IMR-90 (cell line): Measurements from ENCODE around the gene SWAP70. TPM values are rescaled to one million over a fixed set of nuclear protein-coding genes. Genes with fewer than 3 reads are reported as not detected.

Experiments used
- ATAC-seq: fragments of 200-7000 bp; cut with Tn5 transposase; 2 replicates; pipeline ENCODE4 v1.9.1; 2020; ENCODE audit warnings: low read depth, mild to moderate bottlenecking, moderate library complexity
- BruUV-seq: library from RNA; stranded (reverse); fragments of 400-500 nt; replicated peaks from 2 replicates; lab custom pipeline; 2021; lab: Mats Ljungman, UMichigan
- CTCF ChIA-PET: fragments of 300-600 bp; formaldehyde crosslinking; extraction: SDS; loops from one replicate; lab custom pipeline; 2021; ENCODE audit warnings: antibody characterized with exemption; lab: Yijun Ruan, JAX
- POLR2A ChIA-PET: fragments of 300-600 bp; sonication (Branson Sonifier 250); formaldehyde crosslinking; loops from one replicate; lab custom pipeline; 2022; ENCODE audit warnings: antibody characterized with exemption; ENCODE audit not compliant: unreplicated experiment; lab: Charles Lee
- DNase-seq: peaks from one replicate; pipeline ENCODE4 v3.0.0; 2013
- H2AFZ ChIP-seq: replicated peaks from 2 replicates; pipeline ENCODE3; 2013; ENCODE audit warnings: low read length, mild to moderate bottlenecking; ENCODE audit not compliant: poor library complexity
- H2AK5ac ChIP-seq: 2 replicates; pipeline ENCODE4 v1.6.1; 2013; ENCODE audit warnings: low read depth, low read length, inconsistent platforms
- H2AK9ac ChIP-seq: replicated peaks from 2 replicates; pipeline ENCODE3; 2013; ENCODE audit warnings: mild to moderate bottlenecking, low read depth, low read length, moderate library complexity; ENCODE audit not compliant: poor library complexity
- H2BK120ac ChIP-seq: 2 replicates; pipeline ENCODE4 v1.6.1; 2013; ENCODE audit warnings: low read depth, low read length, inconsistent platforms
- H2BK15ac ChIP-seq: 3 replicates; pipeline ENCODE4 v1.6.1; 2013; ENCODE audit warnings: low read depth, low read length, inconsistent platforms
- H2BK20ac ChIP-seq: 2 replicates; pipeline ENCODE4 v1.6.1; 2013; ENCODE audit warnings: low read depth, mild to moderate bottlenecking, inconsistent platforms, low read length, moderate library complexity
- H2BK5ac ChIP-seq: 2 replicates; pipeline ENCODE4 v1.6.1; 2013; ENCODE audit warnings: mild to moderate bottlenecking, low read depth, low read length, inconsistent platforms; ENCODE audit not compliant: poor library complexity, severe bottlenecking
- H3K14ac ChIP-seq: replicated peaks from 2 replicates; pipeline ENCODE4 v1.6.1; 2013; ENCODE audit warnings: low read depth, low read length, inconsistent platforms
- H3K18ac ChIP-seq: 2 replicates; pipeline ENCODE4 v1.6.1; 2013; ENCODE audit warnings: low read depth, low read length, control low read depth
- H3K23ac ChIP-seq: 2 replicates; pipeline ENCODE4 v1.6.1; 2013; ENCODE audit warnings: low read depth, low read length, inconsistent platforms
- H3K27ac ChIP-seq: 2 replicates; pipeline ENCODE4 v1.5.1; 2013; ENCODE audit warnings: mild to moderate bottlenecking, control low read depth, low read length; ENCODE audit not compliant: insufficient read depth
- H3K27me3 ChIP-seq: 2 replicates; pipeline ENCODE4 v1.6.1; 2013; ENCODE audit warnings: low read length; ENCODE audit not compliant: control insufficient read depth, insufficient read depth
- H3K36me3 ChIP-seq: 2 replicates; pipeline ENCODE4 v1.6.1; 2013; ENCODE audit warnings: low read length, mixed read lengths; ENCODE audit not compliant: control insufficient read depth, insufficient read depth
- H3K4ac ChIP-seq: 2 replicates; pipeline ENCODE4 v1.6.1; 2013; ENCODE audit warnings: low read depth, low read length, inconsistent platforms
- H3K4me1 ChIP-seq: 2 replicates; pipeline ENCODE4 v1.6.1; 2013; ENCODE audit warnings: low read length, mixed read lengths; ENCODE audit not compliant: control insufficient read depth, insufficient read depth
- H3K4me2 ChIP-seq: 2 replicates; pipeline ENCODE4 v1.6.1; 2013; ENCODE audit warnings: low read depth, mild to moderate bottlenecking, control low read depth, low read length, moderate library complexity
- H3K4me3 ChIP-seq: 2 replicates; pipeline ENCODE4 v1.5.1; 2013; ENCODE audit warnings: low read depth, mild to moderate bottlenecking, control low read depth, low read length, moderate library complexity; ENCODE audit not compliant: insufficient read depth
- H3K56ac ChIP-seq: 2 replicates; pipeline ENCODE4 v1.6.1; 2013; ENCODE audit warnings: low read length, inconsistent platforms; ENCODE audit not compliant: insufficient read depth; ENCODE audit errors: extremely low read depth
- H3K79me1 ChIP-seq, 2 experiments: 2 replicates each; pipeline ENCODE4 v1.6.1; 2013; ENCODE audit warnings: low read length in 2 of 2, inconsistent platforms in 1 of 2, low read depth in 1 of 2
- H3K9ac ChIP-seq: 2 replicates; pipeline ENCODE4 v1.6.1; 2013; ENCODE audit warnings: low read depth, low read length, control low read depth
- H3K9me1 ChIP-seq: 2 replicates; pipeline ENCODE4 v1.6.1; 2013; ENCODE audit warnings: low read length, inconsistent platforms; ENCODE audit not compliant: insufficient read depth
- H3K9me3 ChIP-seq: 2 replicates; pipeline ENCODE4 v1.6.1; 2013; ENCODE audit warnings: low read length; ENCODE audit not compliant: control insufficient read depth, insufficient read depth
- H4K20me1 ChIP-seq: 2 replicates; pipeline ENCODE4 v1.6.1; 2013; ENCODE audit warnings: low read length, inconsistent platforms; ENCODE audit not compliant: insufficient read depth
- H4K5ac ChIP-seq: 2 replicates; pipeline ENCODE4 v1.6.1; 2013; ENCODE audit warnings: mild to moderate bottlenecking, low read depth, low read length, control low read depth
- H4K8ac ChIP-seq, 2 experiments: 2 replicates each; pipeline ENCODE4 v1.6.1; 2013; ENCODE audit warnings: low read depth in 2 of 2, low read length in 2 of 2, control low read depth in 1 of 2, inconsistent platforms in 1 of 2
- H4K91ac ChIP-seq: 2 replicates; pipeline ENCODE4 v1.6.1; 2013; ENCODE audit warnings: low read depth, low read length, inconsistent platforms; ENCODE audit not compliant: insufficient read depth
- BHLHE40 ChIP-seq: fragments of 150-350 bp; IDR thresholded peaks from 2 replicates; pipeline ENCODE4 v1.6.1; 2016; ENCODE audit warnings: mild to moderate bottlenecking, low read depth, low read length
- CEBPB ChIP-seq: IDR thresholded peaks from 2 replicates; pipeline ENCODE4 v1.6.1; 2012; ENCODE audit warnings: low read depth, low read length, improper control_type of control experiment
- CHD1 ChIP-seq: IDR thresholded peaks from 2 replicates; pipeline ENCODE4 v1.6.1; 2012; ENCODE audit warnings: low read depth, low read length, improper control_type of control experiment
- FOS ChIP-seq: fragments of 150-350 bp; IDR thresholded peaks from 2 replicates; pipeline ENCODE4 v1.6.1; 2016; ENCODE audit warnings: low read depth, low read length
- MAFK ChIP-seq: IDR thresholded peaks from 2 replicates; pipeline ENCODE4 v1.6.1; 2012; ENCODE audit warnings: low read depth, low read length, improper control_type of control experiment
- MAZ ChIP-seq: IDR thresholded peaks from 2 replicates; pipeline ENCODE4 v1.6.1; 2012; ENCODE audit warnings: low read depth, mild to moderate bottlenecking, low read length, improper control_type of control experiment, moderate library complexity, borderline replicate concordance
- MXI1 ChIP-seq: IDR thresholded peaks from 2 replicates; pipeline ENCODE4 v1.6.1; 2012; ENCODE audit warnings: low read depth, mild to moderate bottlenecking, low read length, moderate library complexity, borderline replicate concordance
- NFE2L2 ChIP-seq: fragments of 150-350 bp; IDR thresholded peaks from 2 replicates; pipeline ENCODE4 v1.6.1; 2016; ENCODE audit warnings: low read depth, mild to moderate bottlenecking, low read length
- POLR2A ChIP-seq: IDR thresholded peaks from 2 replicates; pipeline ENCODE4 v1.6.1; 2012; ENCODE audit warnings: mild to moderate bottlenecking, low read depth, low read length
- RAD21 ChIP-seq: IDR thresholded peaks from 2 replicates; pipeline ENCODE4 v1.6.1; 2012; ENCODE audit warnings: low read length, improper control_type of control experiment
- RCOR1 ChIP-seq: IDR thresholded peaks from 2 replicates; pipeline ENCODE4 v1.6.1; 2012; ENCODE audit warnings: mild to moderate bottlenecking, low read length, improper control_type of control experiment; ENCODE audit not compliant: insufficient replicate concordance
- RFX5 ChIP-seq: IDR thresholded peaks from 2 replicates; pipeline ENCODE4 v1.8.0; 2012; ENCODE audit warnings: low read depth, mild to moderate bottlenecking, low read length, moderate library complexity
- SMC3 ChIP-seq: fragments of 150-350 bp; IDR thresholded peaks from 2 replicates; pipeline ENCODE4 v1.6.1; 2016; ENCODE audit warnings: low read depth, mild to moderate bottlenecking, antibody characterized with exemption, low read length, moderate library complexity
- WGBS, 2 experiments: methylation state at CpG; one replicate each; pipeline versions ENCODE4 v1.1.5 to v1.1.7; 2013; ENCODE audit warnings: missing lambda C conversion rate in 2 of 2; ENCODE audit not compliant: insufficient read length in 1 of 2; ENCODE audit errors: extremely low coverage in 2 of 2; 5-methylcytosine and 5-hydroxymethylcytosine counted together
- dilution Hi-C: fragments of 300-500 bp; cut with HindIII; formaldehyde crosslinking; loops from one replicate; pipeline ENCODE4 v1.14.3; 2018; ENCODE audit warnings: low sequenced_read_pairs; ENCODE audit not compliant: unreplicated experiment
- in situ Hi-C: fragments of 300-500 bp; cut with MboI; formaldehyde crosslinking; loops from 3 replicates; pipeline ENCODE4 v1.14.3; 2019; ENCODE audit warnings: low sequenced_read_pairs, inconsistent platforms, mixed read lengths
- intact Hi-C: fragments of 100-400 bp; cut with micrococcal nuclease; formaldehyde crosslinking; loops from 2 replicates; pipeline ENCODE4 v1.10.0; 2022
- polyA plus RNA-seq, 3 experiments: library from polyadenylated mRNA; depleted of rRNA; stranded (reverse); fragments of >200 nt; gene quantifications; 2 replicates each; pipeline ENCODE4 v1.2.3, GENCODE V29; 2012; ENCODE audit warnings: low replicate concordance in 1 of 3
- total RNA-seq: library from RNA; depleted of rRNA; stranded (reverse); fragments of >200 nt; gene quantifications from 2 replicates; pipeline ENCODE4 v1.2.3, GENCODE V29; 2012
- TF ChIP-seq, protein P1 (sequence below): fragments of 150-350 bp; IDR thresholded peaks from 2 replicates; pipeline ENCODE4 v1.6.1; 2017; ENCODE audit warnings: mild to moderate bottlenecking, antibody characterized with exemption, low read length, low read depth
- TF ChIP-seq, protein P2 (sequence below): fragments of 150-350 bp; IDR thresholded peaks from 2 replicates; pipeline ENCODE4 v1.6.1; 2016; ENCODE audit warnings: low read depth, mild to moderate bottlenecking, low read length, moderate library complexity, borderline replicate concordance
- TF ChIP-seq, protein P3 (sequence below): conservative IDR thresholded peaks from 2 replicates; pipeline ENCODE4 v1.5.1; 2012; ENCODE audit warnings: mild to moderate bottlenecking, low read depth, low read length, improper control_type of control experiment

Gene SWAP70
- total and polyA plus RNA-seq, 2 of the 4 experiments (the other 2 are of a cell fraction) = 15.5 to 19.9 TPM

DNA sequence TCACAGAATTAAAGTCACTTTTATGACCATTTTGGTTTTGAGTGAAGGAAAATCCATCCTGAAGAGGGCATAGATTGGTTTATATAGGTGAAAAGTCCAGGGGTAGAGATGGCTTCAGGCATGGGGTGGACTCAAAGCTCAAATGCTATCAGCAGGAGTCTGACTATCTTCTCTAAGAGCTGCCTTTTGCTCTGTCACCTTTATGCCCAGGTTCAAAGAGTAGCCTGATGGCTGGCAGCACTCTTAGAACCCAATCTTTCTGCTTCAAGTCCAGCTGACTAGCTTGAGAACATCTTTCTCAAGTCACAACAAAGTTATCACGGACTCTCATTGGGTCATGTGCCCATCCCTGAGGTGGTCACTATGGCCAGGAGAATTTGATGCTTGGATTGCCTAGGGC, 27.2 kb upstream of the SWAP70 start:
- H3K14ac ChIP-seq = no peak overlapping the region
- POLR2A ChIA-PET = no interaction called here
- no peak overlapping the region for H3K4ac ChIP-seq
- H3K56ac ChIP-seq = no peak overlapping the region
- in situ Hi-C loops (no loop called here), dilution Hi-C loops (no loop called here), intact Hi-C loops (no loop called here)
- H4K8ac ChIP-seq = no peak overlapping the region
- no peaks in the 10 kb centered on the region for H4K20me1 ChIP-seq
- no CpG with 5 or more reads among the region's 1 CpG for WGBS, 2 experiments
- no peak overlapping the region for H3K9ac ChIP-seq
- BruUV-seq = no TSS peak
- H2AK9ac ChIP-seq = no peak overlapping the region
- TF ChIP-seq POLR2A = no peak
- TF ChIP-seq, protein P1, sequence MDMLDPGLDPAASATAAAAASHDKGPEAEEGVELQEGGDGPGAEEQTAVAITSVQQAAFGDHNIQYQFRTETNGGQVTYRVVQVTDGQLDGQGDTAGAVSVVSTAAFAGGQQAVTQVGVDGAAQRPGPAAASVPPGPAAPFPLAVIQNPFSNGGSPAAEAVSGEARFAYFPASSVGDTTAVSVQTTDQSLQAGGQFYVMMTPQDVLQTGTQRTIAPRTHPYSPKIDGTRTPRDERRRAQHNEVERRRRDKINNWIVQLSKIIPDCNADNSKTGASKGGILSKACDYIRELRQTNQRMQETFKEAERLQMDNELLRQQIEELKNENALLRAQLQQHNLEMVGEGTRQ = no peak
- no peak for TF ChIP-seq FOS
- TF ChIP-seq BHLHE40 = no peak
- TF ChIP-seq MXI1 = no peak
- no peak for TF ChIP-seq CEBPB
- TF ChIP-seq, protein P2, sequence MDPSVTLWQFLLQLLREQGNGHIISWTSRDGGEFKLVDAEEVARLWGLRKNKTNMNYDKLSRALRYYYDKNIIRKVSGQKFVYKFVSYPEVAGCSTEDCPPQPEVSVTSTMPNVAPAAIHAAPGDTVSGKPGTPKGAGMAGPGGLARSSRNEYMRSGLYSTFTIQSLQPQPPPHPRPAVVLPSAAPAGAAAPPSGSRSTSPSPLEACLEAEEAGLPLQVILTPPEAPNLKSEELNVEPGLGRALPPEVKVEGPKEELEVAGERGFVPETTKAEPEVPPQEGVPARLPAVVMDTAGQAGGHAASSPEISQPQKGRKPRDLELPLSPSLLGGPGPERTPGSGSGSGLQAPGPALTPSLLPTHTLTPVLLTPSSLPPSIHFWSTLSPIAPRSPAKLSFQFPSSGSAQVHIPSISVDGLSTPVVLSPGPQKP = no peak
- TF ChIP-seq NFE2L2 = no peak
- TF ChIP-seq SMC3 = no peak
- TF ChIP-seq RAD21 = no peak
- TF ChIP-seq RCOR1 = no peak
- TF ChIP-seq MAZ = no peak
- TF ChIP-seq RFX5 = no peak
- TF ChIP-seq, protein P3, sequence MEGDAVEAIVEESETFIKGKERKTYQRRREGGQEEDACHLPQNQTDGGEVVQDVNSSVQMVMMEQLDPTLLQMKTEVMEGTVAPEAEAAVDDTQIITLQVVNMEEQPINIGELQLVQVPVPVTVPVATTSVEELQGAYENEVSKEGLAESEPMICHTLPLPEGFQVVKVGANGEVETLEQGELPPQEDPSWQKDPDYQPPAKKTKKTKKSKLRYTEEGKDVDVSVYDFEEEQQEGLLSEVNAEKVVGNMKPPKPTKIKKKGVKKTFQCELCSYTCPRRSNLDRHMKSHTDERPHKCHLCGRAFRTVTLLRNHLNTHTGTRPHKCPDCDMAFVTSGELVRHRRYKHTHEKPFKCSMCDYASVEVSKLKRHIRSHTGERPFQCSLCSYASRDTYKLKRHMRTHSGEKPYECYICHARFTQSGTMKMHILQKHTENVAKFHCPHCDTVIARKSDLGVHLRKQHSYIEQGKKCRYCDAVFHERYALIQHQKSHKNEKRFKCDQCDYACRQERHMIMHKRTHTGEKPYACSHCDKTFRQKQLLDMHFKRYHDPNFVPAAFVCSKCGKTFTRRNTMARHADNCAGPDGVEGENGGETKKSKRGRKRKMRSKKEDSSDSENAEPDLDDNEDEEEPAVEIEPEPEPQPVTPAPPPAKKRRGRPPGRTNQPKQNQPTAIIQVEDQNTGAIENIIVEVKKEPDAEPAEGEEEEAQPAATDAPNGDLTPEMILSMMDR = no peak
- no peak for TF ChIP-seq MAFK
- no peak for TF ChIP-seq CHD1
- CTCF ChIA-PET = no interaction called here
- H2BK120ac ChIP-seq = no peak overlapping the region
- H4K5ac ChIP-seq = no peak overlapping the region
- H3K9me1 ChIP-seq = no peaks in the 10 kb centered on the region
- no peaks in the 10 kb centered on the region for H3K9me3 ChIP-seq
- H3K4me3 ChIP-seq = no peak overlapping the region
- H3K23ac ChIP-seq = no peak overlapping the region
- no peak overlapping the region for H2BK20ac ChIP-seq
- H4K91ac ChIP-seq = no peak overlapping the region
- DNase-seq (no peak), ATAC-seq (no peak)
- no peak overlapping the region for H3K4me2 ChIP-seq
- H2AK5ac ChIP-seq = no peak overlapping the region
- no peaks in the 10 kb centered on the region for H3K79me1 ChIP-seq
- no peaks in the 10 kb centered on the region for H3K27me3 ChIP-seq
- H3K18ac ChIP-seq = no peak overlapping the region
- H3K27ac ChIP-seq = no peak overlapping the region
- H2BK5ac ChIP-seq = no peak overlapping the region
- no peak overlapping the region for H2AFZ ChIP-seq
- no peaks in the 10 kb centered on the region for H3K4me1 ChIP-seq
- H3K36me3 ChIP-seq = no peaks in the 10 kb centered on the region
- no peak overlapping the region for H2BK15ac ChIP-seq
